Thoracic aorta (tissue), 2 donors: ENCODE results near the gene NDUFB8. TPM values are rescaled to one million over a fixed set of nuclear protein-coding genes. Genes with fewer than 3 reads are reported as not detected.

ENCODE experiments used
- ATAC-seq: fragments of 150-250 bp; one replicate; pipeline ENCODE4 v1.8.0; 2017; ENCODE audit warnings: low read depth; ENCODE audit not compliant: insufficient number of reproducible peaks, low FRiP score
- DNase-seq: peaks from one replicate; pipeline ENCODE4 v3.0.0-alpha.2; 2020; ENCODE audit warnings: low spot score
- H3K27ac ChIP-seq, 2 donors: fragments of 200-600 bp; sonication (generic); 1 replicate in 1 of 2; 2 replicates in 1 of 2; pipeline ENCODE4 v1.5.1; 2016; ENCODE audit warnings: mild to moderate bottlenecking in 2 of 2, moderate library complexity in 2 of 2
- H3K27me3 ChIP-seq: fragments of 200-600 bp; sonication (generic); replicated peaks from 2 replicates; pipeline ENCODE4 v1.6.0; 2016; ENCODE audit warnings: mild to moderate bottlenecking; ENCODE audit not compliant: insufficient read depth
- H3K36me3 ChIP-seq: fragments of 200-600 bp; sonication (generic); one replicate; pipeline ENCODE4 v1.5.1; 2016
- H3K4me1 ChIP-seq, 2 donors: fragments of 200-600 bp; sonication (generic); 1 replicate in 1 of 2; 2 replicates in 1 of 2; pipeline versions ENCODE4 v1.5.1 to v1.6.0; 2016; ENCODE audit warnings: low read depth in 2 of 2, mild to moderate bottlenecking in 1 of 2; ENCODE audit not compliant: control insufficient read depth in 1 of 2
- H3K4me3 ChIP-seq: fragments of 200-600 bp; sonication (generic); 2 replicates; pipeline ENCODE4 v1.5.1; 2016; ENCODE audit warnings: mild to moderate bottlenecking
- H3K9me3 ChIP-seq: fragments of 200-600 bp; sonication (generic); 2 replicates; pipeline ENCODE4 v1.5.1; 2016
- total RNA-seq, 2 donors: library from RNA; depleted of rRNA; stranded (reverse); fragments of >200 nt; gene quantifications; one replicate each; pipeline versions ENCODE4 v1.1.0 to v1.2.3, GENCODE V29; 2016
- TF ChIP-seq, protein P1 (sequence below): fragments of 200-600 bp; sonication (generic); IDR thresholded peaks from one replicate; pipeline ENCODE4 v1.5.1; 2019; ENCODE audit warnings: antibody characterized with exemption

NDUFB8 gene
- total RNA-seq, 2 donors from 2014 or later, result 106 to 222 TPM

DNA sequence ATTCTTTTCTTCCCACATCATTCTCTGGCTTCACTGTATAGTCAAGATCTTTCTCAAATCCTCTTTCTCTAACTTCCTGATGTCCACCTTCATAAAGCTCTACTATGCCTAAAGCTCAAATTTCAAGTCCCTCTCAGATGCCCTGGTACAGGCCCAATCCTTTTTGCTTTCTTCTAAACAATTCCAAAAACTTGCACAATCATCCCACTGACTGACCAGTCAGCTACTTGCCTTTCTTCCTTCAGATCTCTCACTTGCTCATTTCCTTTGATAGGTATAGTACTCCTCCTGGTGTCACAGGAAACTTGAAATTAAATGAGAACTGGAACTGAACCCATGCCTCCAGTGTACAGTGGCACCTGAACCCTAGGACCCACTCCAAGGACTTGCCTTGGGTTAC lies 28.2 kb downstream of the NDUFB8 start:
- ATAC-seq (no peak), DNase-seq (no peak)
- Histone ChIP-seq H3K36me3 (peaks cover 18% of the 10 kb centered on the region), H3K27ac (no peak overlapping the region), H3K9me3 (no peaks in the 10 kb centered on the region), H3K4me3 (no peak overlapping the region), H3K4me1 (no peaks in the 10 kb centered on the region), H3K27me3 (no peaks in the 10 kb centered on the region)
- TF ChIP-seq, protein P1, sequence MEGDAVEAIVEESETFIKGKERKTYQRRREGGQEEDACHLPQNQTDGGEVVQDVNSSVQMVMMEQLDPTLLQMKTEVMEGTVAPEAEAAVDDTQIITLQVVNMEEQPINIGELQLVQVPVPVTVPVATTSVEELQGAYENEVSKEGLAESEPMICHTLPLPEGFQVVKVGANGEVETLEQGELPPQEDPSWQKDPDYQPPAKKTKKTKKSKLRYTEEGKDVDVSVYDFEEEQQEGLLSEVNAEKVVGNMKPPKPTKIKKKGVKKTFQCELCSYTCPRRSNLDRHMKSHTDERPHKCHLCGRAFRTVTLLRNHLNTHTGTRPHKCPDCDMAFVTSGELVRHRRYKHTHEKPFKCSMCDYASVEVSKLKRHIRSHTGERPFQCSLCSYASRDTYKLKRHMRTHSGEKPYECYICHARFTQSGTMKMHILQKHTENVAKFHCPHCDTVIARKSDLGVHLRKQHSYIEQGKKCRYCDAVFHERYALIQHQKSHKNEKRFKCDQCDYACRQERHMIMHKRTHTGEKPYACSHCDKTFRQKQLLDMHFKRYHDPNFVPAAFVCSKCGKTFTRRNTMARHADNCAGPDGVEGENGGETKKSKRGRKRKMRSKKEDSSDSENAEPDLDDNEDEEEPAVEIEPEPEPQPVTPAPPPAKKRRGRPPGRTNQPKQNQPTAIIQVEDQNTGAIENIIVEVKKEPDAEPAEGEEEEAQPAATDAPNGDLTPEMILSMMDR, result no peak

DNA sequence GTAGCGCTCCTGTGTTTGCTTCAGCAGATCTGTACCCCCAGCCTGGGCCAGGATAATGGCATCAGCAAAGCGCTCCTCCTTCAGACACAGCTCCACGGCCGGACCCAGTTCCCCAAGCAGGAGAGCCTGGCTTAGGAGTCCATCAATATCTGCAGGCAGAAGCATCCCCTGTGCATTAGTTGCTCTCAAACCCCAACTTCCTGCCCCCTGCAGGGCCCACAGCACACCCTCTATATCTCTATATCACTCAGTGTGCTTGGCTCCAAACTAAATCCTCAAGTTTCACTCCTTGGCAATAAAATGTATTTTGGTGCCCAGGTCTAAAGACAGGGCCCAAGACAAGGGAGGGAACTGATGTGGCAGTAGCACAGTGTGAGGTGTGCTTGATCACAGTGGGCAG lies 31.6 kb downstream of the NDUFB8 start:
- Histone ChIP-seq H3K27ac (no peak overlapping the region), H3K4me3 (no peak overlapping the region), H3K4me1 (no peaks in the 10 kb centered on the region), H3K27me3 (no peaks in the 10 kb centered on the region), H3K36me3 (peaks cover 13% of the 10 kb centered on the region), H3K9me3 (no peaks in the 10 kb centered on the region)
- no peak for DNase-seq
- TF ChIP-seq, protein P1, result no peak
- no peak for ATAC-seq

DNA sequence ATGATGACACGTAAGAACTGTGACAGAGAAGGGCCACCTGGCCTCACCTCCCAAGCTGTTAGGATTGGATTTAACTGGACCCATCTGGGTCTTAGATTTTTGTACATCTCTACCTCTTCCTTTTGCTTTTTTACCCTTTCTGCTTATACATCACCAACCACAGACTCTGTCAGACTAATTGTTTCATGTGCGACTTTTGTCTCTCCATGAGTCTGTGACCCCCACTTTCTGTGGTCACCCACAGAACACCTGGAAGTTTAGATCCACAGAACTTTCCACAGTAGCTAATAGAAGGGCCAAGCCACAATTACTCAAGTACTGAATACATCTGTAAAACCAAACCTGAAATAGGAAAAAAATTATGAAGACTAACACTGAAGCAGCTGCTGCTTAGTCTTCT lies 33.1 kb downstream of the NDUFB8 start:
- H3K4me3 ChIP-seq, result no peak overlapping the region
- no peak overlapping the region for H3K27ac ChIP-seq
- H3K9me3 ChIP-seq, result no peaks in the 10 kb centered on the region
- H3K27me3 ChIP-seq, result no peaks in the 10 kb centered on the region
- H3K4me1 ChIP-seq, result no peaks in the 10 kb centered on the region
- H3K36me3 ChIP-seq, result peaks cover 9% of the 10 kb centered on the region
- TF ChIP-seq, protein P1, result no peak
- ATAC-seq (no peak), DNase-seq (no peak)

DNA sequence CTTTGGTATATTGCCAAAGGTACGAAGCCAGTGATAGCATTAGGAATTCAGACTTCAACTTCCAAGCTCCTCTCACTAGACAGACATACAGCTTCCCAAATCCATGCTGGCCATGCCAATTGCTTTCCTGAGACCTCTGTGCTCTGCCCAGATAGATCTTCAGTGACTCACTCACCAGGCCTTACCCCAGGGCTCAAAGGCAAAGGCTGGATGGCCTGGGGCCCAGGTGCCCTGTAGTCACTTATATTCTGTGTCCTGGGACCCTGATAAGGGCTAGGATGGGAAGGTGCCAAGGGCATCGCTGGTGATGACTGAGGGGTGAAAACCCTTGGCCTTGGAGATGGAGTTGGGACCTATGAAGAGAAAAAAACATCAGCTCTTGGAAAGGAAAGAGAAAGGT lies 39.1 kb downstream of the NDUFB8 start:
- DNase-seq, result no peak
- TF ChIP-seq, protein P1, result no peak
- Histone ChIP-seq H3K9me3 (no peaks in the 10 kb centered on the region), H3K27me3 (no peaks in the 10 kb centered on the region), H3K4me3 (no peak overlapping the region), H3K4me1 (no peaks in the 10 kb centered on the region), H3K36me3 (peaks cover 30% of the 10 kb centered on the region), H3K27ac (no peak overlapping the region)
- no peak for ATAC-seq

GRCh38 chr10:100489396-100489795 lies 40.3 kb downstream of the NDUFB8 start:
- H3K27me3 ChIP-seq, result no peaks in the 10 kb centered on the region
- no peak overlapping the region for H3K4me3 ChIP-seq
- no peaks in the 10 kb centered on the region for H3K9me3 ChIP-seq
- no peak for ATAC-seq
- peaks cover 30% of the 10 kb centered on the region for H3K36me3 ChIP-seq
- DNase-seq, result no peak
- no peak overlapping the region for H3K27ac ChIP-seq
- TF ChIP-seq, protein P1, result no peak
- H3K4me1 ChIP-seq, result no peaks in the 10 kb centered on the region
